Tibial artery (tissue), 4 donors: ENCODE results near the gene SEC14L6.

ENCODE experiments used
- DNase-seq, 2 donors: peaks; one replicate each; pipeline ENCODE4 v3.0.0-alpha.2; 2019
- H3K27ac ChIP-seq, 2 donors: fragments of 200-600 bp; sonication (generic) in 1 of 2; 1 replicate in 1 of 2; 2 replicates in 1 of 2; pipeline ENCODE4 v1.5.1; 2018 to 2019; ENCODE audit warnings: mild to moderate bottlenecking in 1 of 2
- H3K27me3 ChIP-seq, 2 donors: fragments of 200-600 bp; sonication (generic) in 1 of 2; one replicate each; pipeline versions ENCODE4 v1.5.1 to v1.6.0; 2016 to 2019
- H3K36me3 ChIP-seq, 3 donors: fragments of 200-600 bp; sonication (generic) in 2 of 3; one replicate each; pipeline ENCODE4 v1.5.1; 2016 to 2019; ENCODE audit warnings: mild to moderate bottlenecking in 2 of 3
- H3K4me1 ChIP-seq, 4 donors: fragments of 200-600 bp; sonication (generic) in 2 of 4; 1 replicate in 3 of 4; 2 replicates in 1 of 4; pipeline ENCODE4 v1.5.1; 2016 to 2019
- H3K4me3 ChIP-seq, 2 donors: fragments of 200-600 bp; sonication (generic) in 1 of 2; 1 replicate in 1 of 2; 2 replicates in 1 of 2; pipeline ENCODE4 v1.5.1; 2018 to 2019; ENCODE audit warnings: mild to moderate bottlenecking in 2 of 2
- H3K9me3 ChIP-seq, 3 donors: fragments of 200-600 bp; sonication (generic) in 1 of 3; one replicate each; pipeline ENCODE4 v1.5.1; 2016 to 2019
- intact Hi-C: fragments of 100-400 bp; cut with DNase I; formaldehyde crosslinking; loops from one replicate; pipeline ENCODE4 v1.15.0; 2023; ENCODE audit warnings: low total_unique reads
- TF ChIP-seq, protein P1 (sequence below), 2 experiments: fragments of 200-600 bp in 1 of 2; fragments of 450-650 bp in 1 of 2; IDR thresholded peaks; one replicate each; pipeline ENCODE4 v1.5.1; 2017 to 2019; ENCODE audit warnings: antibody characterized with exemption in 2 of 2, mild to moderate bottlenecking in 1 of 2, moderate library complexity in 1 of 2

SEC14L6 gene

DNA sequence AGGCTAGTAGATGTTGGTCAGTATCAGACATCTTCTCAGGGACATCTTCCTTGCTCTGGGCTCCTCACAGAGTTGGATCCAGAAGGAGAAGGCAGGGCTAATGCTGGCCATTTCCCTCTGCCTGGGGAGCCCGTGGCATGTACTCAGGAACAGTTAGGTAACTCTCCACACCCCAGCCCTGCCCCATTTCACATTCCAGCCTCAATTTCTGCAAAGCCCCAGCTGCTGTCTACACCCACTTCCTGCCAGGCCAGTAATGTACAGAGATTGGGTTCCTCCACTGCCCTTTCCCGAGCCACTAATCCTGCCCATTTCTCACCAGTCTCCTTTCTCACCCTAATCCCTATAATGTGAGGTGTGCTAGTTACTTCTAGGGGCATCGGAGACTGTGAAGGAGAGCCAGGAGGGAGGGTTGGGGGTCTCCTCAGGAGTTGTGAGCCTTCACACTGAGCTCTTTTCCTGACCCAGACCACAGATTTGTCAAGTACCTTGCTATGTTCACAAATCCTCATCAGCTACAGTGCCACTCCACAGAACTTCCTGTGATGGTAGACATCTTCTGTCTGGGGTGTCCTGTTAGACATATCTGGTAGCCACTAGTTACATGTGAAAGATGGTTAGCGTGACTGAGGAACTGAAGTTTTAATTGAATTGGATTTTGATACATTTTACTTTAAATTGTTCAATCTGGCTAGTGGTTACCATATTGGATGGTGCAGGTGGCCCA is 73.4 kb downstream of the SEC14L6 start:
- intact Hi-C loops, result no loop called here
- Histone ChIP-seq H3K9me3 (no peaks in the 10 kb centered on the region), H3K27ac (no peak overlapping the region), H3K4me1 (no peaks in the 10 kb centered on the region), H3K36me3 (no peaks in the 10 kb centered on the region), H3K4me3 (no peak overlapping the region), H3K27me3 (peaks cover 0 to 55% of the 10 kb centered on the region in 2 donors)
- DNase-seq, result no peak
- TF ChIP-seq, protein P1, sequence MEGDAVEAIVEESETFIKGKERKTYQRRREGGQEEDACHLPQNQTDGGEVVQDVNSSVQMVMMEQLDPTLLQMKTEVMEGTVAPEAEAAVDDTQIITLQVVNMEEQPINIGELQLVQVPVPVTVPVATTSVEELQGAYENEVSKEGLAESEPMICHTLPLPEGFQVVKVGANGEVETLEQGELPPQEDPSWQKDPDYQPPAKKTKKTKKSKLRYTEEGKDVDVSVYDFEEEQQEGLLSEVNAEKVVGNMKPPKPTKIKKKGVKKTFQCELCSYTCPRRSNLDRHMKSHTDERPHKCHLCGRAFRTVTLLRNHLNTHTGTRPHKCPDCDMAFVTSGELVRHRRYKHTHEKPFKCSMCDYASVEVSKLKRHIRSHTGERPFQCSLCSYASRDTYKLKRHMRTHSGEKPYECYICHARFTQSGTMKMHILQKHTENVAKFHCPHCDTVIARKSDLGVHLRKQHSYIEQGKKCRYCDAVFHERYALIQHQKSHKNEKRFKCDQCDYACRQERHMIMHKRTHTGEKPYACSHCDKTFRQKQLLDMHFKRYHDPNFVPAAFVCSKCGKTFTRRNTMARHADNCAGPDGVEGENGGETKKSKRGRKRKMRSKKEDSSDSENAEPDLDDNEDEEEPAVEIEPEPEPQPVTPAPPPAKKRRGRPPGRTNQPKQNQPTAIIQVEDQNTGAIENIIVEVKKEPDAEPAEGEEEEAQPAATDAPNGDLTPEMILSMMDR (IDR thresholded peaks at IDR 0.05), result no peak
